ENCODE measurements around the gene PPARG. TPM values are rescaled to one million over a fixed set of nuclear protein-coding genes. Genes with fewer than 3 reads are reported as not detected.

PPARG gene
- total RNA-seq, 2 donors from 2014 or later: 7.0 to 12.9 TPM

DNA sequence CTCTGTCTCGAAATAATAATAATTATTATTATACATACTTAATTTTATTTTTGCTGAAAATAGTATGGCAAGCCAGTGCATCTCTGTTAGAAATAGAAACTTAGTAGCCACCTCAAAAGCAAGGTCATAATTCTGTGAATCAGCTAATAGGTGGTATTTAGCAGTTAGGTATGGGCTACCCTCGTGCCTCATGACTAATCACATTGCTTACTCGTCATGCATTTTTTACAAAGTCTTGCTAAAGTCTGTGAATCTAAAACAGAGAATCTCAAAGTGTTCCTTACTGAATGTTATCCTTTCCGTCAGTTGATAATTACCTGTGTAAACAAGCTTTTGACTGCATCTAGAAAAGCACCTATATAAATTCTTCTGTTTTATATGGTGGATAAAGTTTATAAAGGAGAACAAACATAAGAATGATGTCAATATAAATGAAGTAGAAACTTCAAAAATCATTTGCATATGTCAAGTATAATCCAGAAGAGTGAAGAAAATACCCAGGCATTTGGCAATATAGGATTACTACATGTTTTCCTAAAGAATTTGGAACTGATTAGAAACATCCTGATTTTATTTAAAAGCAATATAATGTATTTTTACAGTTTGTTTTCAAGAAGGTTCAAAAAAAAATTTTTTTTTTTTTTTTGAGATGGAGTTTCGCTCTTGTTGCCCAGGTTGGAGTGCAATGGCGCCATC, 6.2 kb downstream of the PPARG start:
- Histone ChIP-seq H3K4me3 (no peak overlapping the region), H3K27ac (no peak overlapping the region), H3K4me1 (replicated peaks) (no peaks in the 10 kb centered on the region), H3K9me3 (no peaks in the 10 kb centered on the region), H3K27me3 (replicated peaks; ENCODE audit: insufficient read depth) (no peaks in the 10 kb centered on the region), H3K36me3 (no peaks in the 10 kb centered on the region)
- no peak for DNase-seq (ENCODE audit: low spot score)
- 78% methylated on average over 6 of the region's 6 CpGs for WGBS
- intact Hi-C loops (cut with DNase I): no loop called here
- no peak for TF ChIP-seq POLR2AphosphoS5 (IDR thresholded peaks at IDR 0.05)
- TF ChIP-seq, protein P1, sequence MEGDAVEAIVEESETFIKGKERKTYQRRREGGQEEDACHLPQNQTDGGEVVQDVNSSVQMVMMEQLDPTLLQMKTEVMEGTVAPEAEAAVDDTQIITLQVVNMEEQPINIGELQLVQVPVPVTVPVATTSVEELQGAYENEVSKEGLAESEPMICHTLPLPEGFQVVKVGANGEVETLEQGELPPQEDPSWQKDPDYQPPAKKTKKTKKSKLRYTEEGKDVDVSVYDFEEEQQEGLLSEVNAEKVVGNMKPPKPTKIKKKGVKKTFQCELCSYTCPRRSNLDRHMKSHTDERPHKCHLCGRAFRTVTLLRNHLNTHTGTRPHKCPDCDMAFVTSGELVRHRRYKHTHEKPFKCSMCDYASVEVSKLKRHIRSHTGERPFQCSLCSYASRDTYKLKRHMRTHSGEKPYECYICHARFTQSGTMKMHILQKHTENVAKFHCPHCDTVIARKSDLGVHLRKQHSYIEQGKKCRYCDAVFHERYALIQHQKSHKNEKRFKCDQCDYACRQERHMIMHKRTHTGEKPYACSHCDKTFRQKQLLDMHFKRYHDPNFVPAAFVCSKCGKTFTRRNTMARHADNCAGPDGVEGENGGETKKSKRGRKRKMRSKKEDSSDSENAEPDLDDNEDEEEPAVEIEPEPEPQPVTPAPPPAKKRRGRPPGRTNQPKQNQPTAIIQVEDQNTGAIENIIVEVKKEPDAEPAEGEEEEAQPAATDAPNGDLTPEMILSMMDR (IDR thresholded peaks at IDR 0.05): no peak
- no peak for TF ChIP-seq POLR2A (IDR thresholded peaks at IDR 0.05)

DNA sequence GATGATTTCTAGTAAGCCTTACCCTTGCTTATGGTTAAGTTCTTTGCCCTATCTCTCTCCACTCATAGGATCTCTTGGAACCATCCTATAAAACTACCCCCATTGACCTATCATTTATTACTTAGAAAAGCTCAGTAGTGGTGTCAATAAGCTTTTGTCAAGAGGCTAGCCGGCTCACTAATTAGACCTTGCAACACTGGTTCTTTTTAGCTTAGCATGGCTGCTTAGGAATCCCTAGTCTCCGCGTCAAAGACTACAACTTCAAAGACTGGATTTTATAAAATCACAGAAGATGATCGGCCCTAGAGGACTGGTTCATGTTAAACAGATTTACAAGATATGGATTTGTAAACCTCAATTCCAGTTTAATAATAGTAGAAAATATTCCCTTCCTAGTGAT, 7.6 kb downstream of the PPARG start:
- no peak overlapping the region for H3K27ac ChIP-seq
- H3K4me1 ChIP-seq (replicated peaks): no peaks in the 10 kb centered on the region
- H3K9me3 ChIP-seq: no peaks in the 10 kb centered on the region
- DNase-seq (ENCODE audit: low spot score): no peak
- no peak overlapping the region for H3K4me3 ChIP-seq
- intact Hi-C loops (cut with DNase I): no loop called here
- no peaks in the 10 kb centered on the region for H3K27me3 ChIP-seq (replicated peaks; ENCODE audit: insufficient read depth)
- H3K36me3 ChIP-seq: no peaks in the 10 kb centered on the region
- TF ChIP-seq POLR2A (IDR thresholded peaks at IDR 0.05): no peak
- no peak for TF ChIP-seq POLR2AphosphoS5 (IDR thresholded peaks at IDR 0.05)
- TF ChIP-seq, protein P1 (IDR thresholded peaks at IDR 0.05): no peak
- WGBS: 83% methylated on average over 4 of the region's 4 CpGs

DNA sequence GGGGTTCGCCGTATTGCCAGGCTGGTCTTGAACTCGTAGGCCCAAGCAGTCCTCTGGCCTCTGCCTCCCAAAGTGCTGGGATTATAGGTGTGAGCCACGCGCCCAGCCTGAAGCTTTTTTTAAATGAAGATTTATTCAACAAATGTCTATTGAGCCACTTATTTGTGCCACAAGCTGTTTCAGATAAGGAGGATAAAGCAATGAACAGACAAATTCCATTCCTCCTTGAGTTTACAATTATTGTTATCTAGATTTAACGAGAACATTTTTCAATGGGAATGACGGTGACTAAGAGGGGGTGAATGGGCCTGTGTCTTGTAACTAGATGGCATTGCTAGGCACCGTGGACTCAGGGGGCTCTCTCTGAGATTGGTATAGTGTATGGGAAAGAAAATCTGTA, 10.2 kb downstream of the PPARG start:
- DNase-seq (ENCODE audit: low spot score): no peak
- Histone ChIP-seq H3K27ac (no peak overlapping the region), H3K4me3 (no peak overlapping the region), H3K27me3 (replicated peaks; ENCODE audit: insufficient read depth) (no peaks in the 10 kb centered on the region), H3K36me3 (no peaks in the 10 kb centered on the region), H3K9me3 (no peaks in the 10 kb centered on the region), H3K4me1 (replicated peaks) (no peaks in the 10 kb centered on the region)
- WGBS: 69% methylated on average over 8 of the region's 8 CpGs
- intact Hi-C loops (cut with DNase I): no loop called here
- TF ChIP-seq POLR2AphosphoS5 (IDR thresholded peaks at IDR 0.05) (no peak), POLR2A (IDR thresholded peaks at IDR 0.05) (no peak)
- TF ChIP-seq, protein P1 (IDR thresholded peaks at IDR 0.05): no peak

DNA sequence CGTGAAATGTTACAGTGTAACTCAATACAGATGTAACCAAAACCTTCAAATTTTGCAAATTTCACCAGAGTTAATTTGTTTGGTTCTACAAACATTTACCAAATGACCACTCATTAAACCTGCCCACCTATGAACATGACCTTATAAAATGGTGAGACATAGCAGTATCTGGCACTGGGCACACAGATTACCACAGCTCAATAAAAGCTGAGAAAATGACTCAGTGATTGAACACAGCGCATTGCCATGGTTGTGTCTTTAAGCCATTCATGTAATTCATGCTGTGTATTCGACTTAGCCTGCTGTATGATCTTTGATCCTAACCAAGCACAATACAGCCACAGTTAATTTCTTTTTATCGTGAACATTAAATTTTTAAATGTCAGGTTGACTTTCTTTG, 11.3 kb downstream of the PPARG start:
- DNase-seq (ENCODE audit: low spot score): no peak
- Histone ChIP-seq H3K27ac (no peak overlapping the region), H3K36me3 (no peaks in the 10 kb centered on the region), H3K4me1 (replicated peaks) (no peaks in the 10 kb centered on the region), H3K9me3 (no peaks in the 10 kb centered on the region), H3K27me3 (replicated peaks; ENCODE audit: insufficient read depth) (no peaks in the 10 kb centered on the region), H3K4me3 (no peak overlapping the region)
- TF ChIP-seq, protein P1 (IDR thresholded peaks at IDR 0.05): no peak
- TF ChIP-seq POLR2AphosphoS5 (IDR thresholded peaks at IDR 0.05) (no peak), POLR2A (IDR thresholded peaks at IDR 0.05) (no peak)
- WGBS: 92% methylated on average over 4 of the region's 4 CpGs
- intact Hi-C loops (cut with DNase I): no loop called here

DNA sequence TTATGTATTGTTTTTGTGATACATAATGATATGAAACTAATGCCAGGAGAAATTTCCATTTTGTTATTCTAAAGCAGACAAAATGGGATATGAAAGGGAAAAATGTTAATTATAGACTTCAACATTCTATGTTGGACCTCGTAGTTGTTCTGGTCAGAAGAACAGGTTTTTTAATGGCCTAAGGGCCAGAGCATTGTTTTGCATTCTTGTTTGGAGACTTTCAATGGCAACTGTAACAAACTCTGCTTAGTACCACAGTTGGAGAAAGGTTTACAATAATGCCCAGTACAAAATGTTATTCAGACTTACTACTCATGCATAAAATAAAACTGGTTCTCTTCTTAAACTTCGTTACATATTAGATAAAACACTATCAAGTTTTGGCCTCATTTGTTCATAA, 12.2 kb downstream of the PPARG start:
- H3K9me3 ChIP-seq: no peaks in the 10 kb centered on the region
- no peaks in the 10 kb centered on the region for H3K36me3 ChIP-seq
- DNase-seq (ENCODE audit: low spot score): no peak
- intact Hi-C loops (cut with DNase I): no loop called here
- H3K4me1 ChIP-seq (replicated peaks): no peaks in the 10 kb centered on the region
- H3K27me3 ChIP-seq (replicated peaks; ENCODE audit: insufficient read depth): no peaks in the 10 kb centered on the region
- H3K27ac ChIP-seq: no peak overlapping the region
- 47% methylated on average over 2 of the region's 2 CpGs for WGBS
- TF ChIP-seq POLR2A (IDR thresholded peaks at IDR 0.05) (no peak), POLR2AphosphoS5 (IDR thresholded peaks at IDR 0.05) (no peak)
- TF ChIP-seq, protein P1 (IDR thresholded peaks at IDR 0.05): no peak
- no peak overlapping the region for H3K4me3 ChIP-seq
